Stimulated activated CD8-positive, alpha-beta memory T cell treated with anti-CD3 and anti-CD28 coated beads, Interleukin-7, amount 100 ng/mL, for 48 hours (primary cell): ENCODE data around the gene SGPP2.

ENCODE experiments used
- DNase-seq, 2 donors: peaks; one replicate each; pipeline ENCODE4 v3.0.0-alpha.2; 2020; ENCODE audit warnings: low read depth in 1 of 2; ENCODE audit errors: extremely low read depth in 1 of 2

The SGPP2 gene

GRCh38 chr2:222465746-222466145 lies 41.4 kb downstream of the SGPP2 start:
- DNase-seq = no peak

- no peak for DNase-seq
Observed at GRCh38 chr2:222468346-222468745, 44.0 kb downstream of the SGPP2 start.

GRCh38 chr2:222470802-222471468 lies 46.6 kb downstream of the SGPP2 start:
- no peak for DNase-seq

GRCh38 chr2:222477962-222478608 lies 53.7 kb downstream of the SGPP2 start:
- DNase-seq = no peak

- no peak for DNase-seq
Observed at GRCh38 chr2:222479859-222480258, 55.5 kb downstream of the SGPP2 start.

GRCh38 chr2:222480497-222480896 lies 56.2 kb downstream of the SGPP2 start:
- no peak for DNase-seq

- no peak for DNase-seq
Observed at GRCh38 chr2:222481941-222482340, 57.6 kb downstream of the SGPP2 start.

- DNase-seq = no peak
Observed at GRCh38 chr2:222483513-222484039, 59.2 kb downstream of the SGPP2 start.

- no peak for DNase-seq
Observed at GRCh38 chr2:222485367-222486211, 61.2 kb downstream of the SGPP2 start.

GRCh38 chr2:222490131-222490530 lies 65.8 kb downstream of the SGPP2 start:
- no peak for DNase-seq

GRCh38 chr2:222492683-222493082 lies 68.3 kb downstream of the SGPP2 start:
- no peak for DNase-seq

- DNase-seq = no peak
Observed at GRCh38 chr2:222494104-222494739, 69.9 kb downstream of the SGPP2 start.

GRCh38 chr2:222495388-222495787 lies 71.0 kb downstream of the SGPP2 start:
- no peak for DNase-seq

GRCh38 chr2:222499226-222499625 lies 74.9 kb downstream of the SGPP2 start:
- no peak for DNase-seq

GRCh38 chr2:222504191-222504590 lies 79.8 kb downstream of the SGPP2 start:
- no peak for DNase-seq

GRCh38 chr2:222504719-222505118 lies 80.4 kb downstream of the SGPP2 start:
- DNase-seq = no peak

GRCh38 chr2:222506230-222506935 lies 82.0 kb downstream of the SGPP2 start:
- DNase-seq = no peak

- no peak for DNase-seq
Observed at GRCh38 chr2:222514901-222515300, 90.6 kb downstream of the SGPP2 start.

- no peak for DNase-seq
Observed at GRCh38 chr2:222518570-222519381, 94.4 kb downstream of the SGPP2 start.

GRCh38 chr2:222521099-222521498 lies 96.8 kb downstream of the SGPP2 start:
- no peak for DNase-seq
